HCT116 (cell line): ENCODE measurements around the gene SMG6.

Experiments
- CEBPB ChIP-seq: IDR thresholded peaks from 2 replicates; pipeline ENCODE4 v1.6.1; 2012; ENCODE audit warnings: low read depth
- EGR1 ChIP-seq: IDR thresholded peaks from 2 replicates; pipeline ENCODE4 v1.6.1; 2012; ENCODE audit warnings: low read depth
- EZH2 ChIP-seq: fragments of 200-600 bp; sonication (generic); IDR thresholded peaks from 2 replicates; pipeline ENCODE4 v1.6.1; 2017; ENCODE audit warnings: antibody characterized with exemption, mixed run types
- EZH2phosphoT487 ChIP-seq: fragments of 200-600 bp; IDR thresholded peaks from 2 replicates; pipeline ENCODE4 v1.6.1; 2018; ENCODE audit warnings: antibody characterized with exemption, borderline replicate concordance
- JUND ChIP-seq: IDR thresholded peaks from 2 replicates; pipeline ENCODE4 v1.6.1; 2012
- POLR2A ChIP-seq: IDR thresholded peaks from 2 replicates; pipeline ENCODE4 v1.7.0; 2011; ENCODE audit warnings: borderline replicate concordance; ENCODE audit not compliant: insufficient read depth, insufficient read length; ENCODE audit errors: extremely low read depth
- POLR2AphosphoS5 ChIP-seq: IDR thresholded peaks from 2 replicates; pipeline ENCODE4 v1.6.1; 2011; ENCODE audit warnings: mild to moderate bottlenecking, low read depth, low read length, moderate library complexity
- SIN3A ChIP-seq: IDR thresholded peaks from 2 replicates; pipeline ENCODE4 v1.6.1; 2012; ENCODE audit warnings: low read depth
- SP1 ChIP-seq: IDR thresholded peaks from 2 replicates; pipeline ENCODE4 v1.6.1; 2012; ENCODE audit warnings: low read depth
- YY1 ChIP-seq: IDR thresholded peaks from 2 replicates; pipeline ENCODE4 v1.6.1; 2011; ENCODE audit warnings: low read length, low read depth, moderate library complexity, mild to moderate bottlenecking; ENCODE audit not compliant: insufficient replicate concordance; ENCODE audit errors: extremely low read depth
- ZNF274 ChIP-seq: fragments of 200-500 bp; sonication (Bioruptor generic); IDR thresholded peaks from 2 replicates; pipeline ENCODE4 v1.6.1; 2014; ENCODE audit warnings: mild to moderate bottlenecking, low read depth, low read length, inconsistent platforms
- TF ChIP-seq, protein P1 (sequence below), 3 experiments: fragments of 200-600 bp in 1 of 3; sonication (generic) in 1 of 3; IDR thresholded peaks in 2 of 3; conservative IDR thresholded peaks in 1 of 3; 2 replicates each; pipeline ENCODE4 v1.5.1; 2012 to 2017; ENCODE audit warnings: low read depth in 2 of 3, low read length in 2 of 3, antibody characterized with exemption in 1 of 3, borderline replicate concordance in 1 of 3, control low read depth in 1 of 3, mild to moderate bottlenecking in 1 of 3, mixed read lengths in 1 of 3, mixed run types in 1 of 3, moderate library complexity in 1 of 3; ENCODE audit not compliant: insufficient read depth in 1 of 3
- TF ChIP-seq, protein P2 (sequence below): IDR thresholded peaks from 2 replicates; pipeline ENCODE4 v1.6.1; 2012; ENCODE audit warnings: low read depth
- TF ChIP-seq, protein P3 (sequence below): IDR thresholded peaks from 2 replicates; pipeline ENCODE4 v1.6.1; 2012

DNA sequence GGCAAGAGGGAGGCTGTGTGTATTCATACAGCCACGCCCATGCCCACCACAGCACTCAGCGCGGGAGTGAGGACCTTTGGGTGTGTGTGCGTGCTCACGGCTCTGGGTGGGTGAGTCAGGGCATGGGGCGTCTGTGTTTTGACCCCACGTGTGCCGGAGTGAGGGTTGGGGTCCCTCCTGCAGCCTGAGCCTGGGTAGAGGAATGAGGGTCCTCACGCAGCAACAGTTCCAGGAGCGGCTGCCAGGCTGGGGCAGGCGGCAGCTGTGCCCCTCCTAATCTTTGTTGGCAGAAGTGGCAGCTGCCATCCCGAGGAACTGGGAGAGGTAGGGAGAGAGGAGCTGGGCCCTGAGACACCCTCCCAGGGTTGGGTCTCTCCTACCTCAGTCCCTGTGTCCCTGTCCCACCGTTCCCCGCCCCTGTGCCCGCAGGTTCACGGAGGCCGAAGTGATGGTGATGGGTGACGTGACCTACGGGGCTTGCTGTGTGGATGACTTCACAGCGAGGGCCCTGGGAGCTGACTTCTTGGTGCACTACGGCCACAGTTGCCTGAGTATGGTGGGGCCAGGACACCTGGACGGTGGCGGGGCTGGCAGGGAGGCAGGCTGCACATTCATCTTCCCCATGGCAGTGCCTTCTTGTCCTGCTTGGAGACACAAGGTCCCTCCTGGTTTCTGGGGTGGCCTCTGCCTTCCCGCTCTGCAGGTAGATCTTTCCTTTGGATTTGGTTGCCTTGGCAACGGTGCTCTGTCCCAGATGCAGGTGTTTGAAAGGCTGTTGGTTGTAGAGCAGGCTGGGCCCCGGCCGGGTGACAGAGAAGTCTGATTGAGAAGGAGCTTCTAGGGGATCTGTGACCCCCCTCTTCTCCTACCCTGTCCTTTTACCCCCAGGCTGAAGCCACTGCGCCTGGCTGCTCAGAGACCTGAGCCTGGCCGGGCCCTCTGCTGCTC lies 267.8 kb downstream of the SMG6 start:
- TF ChIP-seq, protein P1, sequence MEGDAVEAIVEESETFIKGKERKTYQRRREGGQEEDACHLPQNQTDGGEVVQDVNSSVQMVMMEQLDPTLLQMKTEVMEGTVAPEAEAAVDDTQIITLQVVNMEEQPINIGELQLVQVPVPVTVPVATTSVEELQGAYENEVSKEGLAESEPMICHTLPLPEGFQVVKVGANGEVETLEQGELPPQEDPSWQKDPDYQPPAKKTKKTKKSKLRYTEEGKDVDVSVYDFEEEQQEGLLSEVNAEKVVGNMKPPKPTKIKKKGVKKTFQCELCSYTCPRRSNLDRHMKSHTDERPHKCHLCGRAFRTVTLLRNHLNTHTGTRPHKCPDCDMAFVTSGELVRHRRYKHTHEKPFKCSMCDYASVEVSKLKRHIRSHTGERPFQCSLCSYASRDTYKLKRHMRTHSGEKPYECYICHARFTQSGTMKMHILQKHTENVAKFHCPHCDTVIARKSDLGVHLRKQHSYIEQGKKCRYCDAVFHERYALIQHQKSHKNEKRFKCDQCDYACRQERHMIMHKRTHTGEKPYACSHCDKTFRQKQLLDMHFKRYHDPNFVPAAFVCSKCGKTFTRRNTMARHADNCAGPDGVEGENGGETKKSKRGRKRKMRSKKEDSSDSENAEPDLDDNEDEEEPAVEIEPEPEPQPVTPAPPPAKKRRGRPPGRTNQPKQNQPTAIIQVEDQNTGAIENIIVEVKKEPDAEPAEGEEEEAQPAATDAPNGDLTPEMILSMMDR (IDR thresholded peaks at IDR 0.05 in 2 of 3, conservative IDR thresholded peaks at IDR 0.05 in 1 of 3; ENCODE audit: borderline replicate concordance in 1 of 3, insufficient read depth in 1 of 3, low read depth in 2 of 3, low read length in 2 of 3), result no peak
- TF ChIP-seq, protein P2, sequence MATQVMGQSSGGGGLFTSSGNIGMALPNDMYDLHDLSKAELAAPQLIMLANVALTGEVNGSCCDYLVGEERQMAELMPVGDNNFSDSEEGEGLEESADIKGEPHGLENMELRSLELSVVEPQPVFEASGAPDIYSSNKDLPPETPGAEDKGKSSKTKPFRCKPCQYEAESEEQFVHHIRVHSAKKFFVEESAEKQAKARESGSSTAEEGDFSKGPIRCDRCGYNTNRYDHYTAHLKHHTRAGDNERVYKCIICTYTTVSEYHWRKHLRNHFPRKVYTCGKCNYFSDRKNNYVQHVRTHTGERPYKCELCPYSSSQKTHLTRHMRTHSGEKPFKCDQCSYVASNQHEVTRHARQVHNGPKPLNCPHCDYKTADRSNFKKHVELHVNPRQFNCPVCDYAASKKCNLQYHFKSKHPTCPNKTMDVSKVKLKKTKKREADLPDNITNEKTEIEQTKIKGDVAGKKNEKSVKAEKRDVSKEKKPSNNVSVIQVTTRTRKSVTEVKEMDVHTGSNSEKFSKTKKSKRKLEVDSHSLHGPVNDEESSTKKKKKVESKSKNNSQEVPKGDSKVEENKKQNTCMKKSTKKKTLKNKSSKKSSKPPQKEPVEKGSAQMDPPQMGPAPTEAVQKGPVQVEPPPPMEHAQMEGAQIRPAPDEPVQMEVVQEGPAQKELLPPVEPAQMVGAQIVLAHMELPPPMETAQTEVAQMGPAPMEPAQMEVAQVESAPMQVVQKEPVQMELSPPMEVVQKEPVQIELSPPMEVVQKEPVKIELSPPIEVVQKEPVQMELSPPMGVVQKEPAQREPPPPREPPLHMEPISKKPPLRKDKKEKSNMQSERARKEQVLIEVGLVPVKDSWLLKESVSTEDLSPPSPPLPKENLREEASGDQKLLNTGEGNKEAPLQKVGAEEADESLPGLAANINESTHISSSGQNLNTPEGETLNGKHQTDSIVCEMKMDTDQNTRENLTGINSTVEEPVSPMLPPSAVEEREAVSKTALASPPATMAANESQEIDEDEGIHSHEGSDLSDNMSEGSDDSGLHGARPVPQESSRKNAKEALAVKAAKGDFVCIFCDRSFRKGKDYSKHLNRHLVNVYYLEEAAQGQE, result no peak
- TF ChIP-seq, protein P3, sequence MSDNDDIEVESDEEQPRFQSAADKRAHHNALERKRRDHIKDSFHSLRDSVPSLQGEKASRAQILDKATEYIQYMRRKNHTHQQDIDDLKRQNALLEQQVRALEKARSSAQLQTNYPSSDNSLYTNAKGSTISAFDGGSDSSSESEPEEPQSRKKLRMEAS, result no peak
- TF ChIP-seq ZNF274 (no peak), EZH2phosphoT487 (no peak), EZH2 (no peak), EGR1 (no peak), SP1 (no peak), POLR2A (no peak), CEBPB (no peak), YY1 (no peak), JUND (no peak), SIN3A (no peak), POLR2AphosphoS5 (no peak)
